ENCODE results near the gene MAP3K9. TPM values are rescaled to one million over a fixed set of nuclear protein-coding genes. Genes with fewer than 3 reads are reported as not detected.

The MAP3K9 gene
- total RNA-seq, 1 donor from 2014 or later: 13.0 TPM

- Histone ChIP-seq H3K4me1 (ENCODE audit: insufficient read depth, low read length) (no peaks in the 10 kb centered on the region), H3K4me2 (ENCODE audit: low read length) (no peak overlapping the region), H4K20me1 (ENCODE audit: insufficient read depth, low read length) (no peaks in the 10 kb centered on the region), H3K27ac (ENCODE audit: low read depth, low read length) (no peak overlapping the region), H3K27me3 (ENCODE audit: insufficient read depth, low read length) (no peaks in the 10 kb centered on the region), H3K79me2 (ENCODE audit: insufficient read depth, low read length) (no peaks in the 10 kb centered on the region), H3K9me3 (ENCODE audit: insufficient read depth, low read depth, low read length) (no peaks in the 10 kb centered on the region), H3K9ac (ENCODE audit: low read length) (no peak overlapping the region), H3K36me3 (ENCODE audit: insufficient read depth, low read length) (no peaks in the 10 kb centered on the region), H2AFZ (ENCODE audit: low read depth, low read length) (no peak overlapping the region), H3K4me3 (ENCODE audit: insufficient read depth, low read depth, low read length) (no peak overlapping the region)
- Mint-ChIP-seq H3K27me3 (ENCODE audit: low read depth, unreplicated experiment) (no peaks in the 10 kb centered on the region), H3K36me3 (ENCODE audit: low read depth, unreplicated experiment) (peaks cover 28% of the 10 kb centered on the region), H3K4me1 (ENCODE audit: low read depth, unreplicated experiment) (no peaks in the 10 kb centered on the region), H3K9me3 (ENCODE audit: unreplicated experiment) (peaks cover 3% of the 10 kb centered on the region), H3K4me3 (ENCODE audit: unreplicated experiment) (no peak overlapping the region), H3K27ac (ENCODE audit: unreplicated experiment) (no peak overlapping the region)
- FAIRE-seq (no peak), DNase-seq (ENCODE audit: low read depth) (no peak)
- TF ChIP-seq CTCF (IDR thresholded peaks at IDR 0.05; ENCODE audit: insufficient read depth, low read depth, low read length) (no peak), EZH2 (IDR thresholded peaks at IDR 0.05; ENCODE audit: insufficient read depth, low read length) (no peak)
These were observed 17.3 kb downstream of the MAP3K9 start for GRCh38 chr14:70791971-70792370.

- H3K27ac Mint-ChIP-seq (ENCODE audit: unreplicated experiment): no peak overlapping the region
- no peak overlapping the region for H2AFZ ChIP-seq (ENCODE audit: low read depth, low read length)
- no peaks in the 10 kb centered on the region for H3K9me3 ChIP-seq (ENCODE audit: insufficient read depth, low read depth, low read length)
- H3K4me1 Mint-ChIP-seq (ENCODE audit: low read depth, unreplicated experiment): no peaks in the 10 kb centered on the region
- H3K4me3 Mint-ChIP-seq (ENCODE audit: unreplicated experiment): no peak overlapping the region
- H4K20me1 ChIP-seq (ENCODE audit: insufficient read depth, low read length): no peaks in the 10 kb centered on the region
- FAIRE-seq (no peak), DNase-seq (ENCODE audit: low read depth) (no peak)
- no peaks in the 10 kb centered on the region for H3K36me3 ChIP-seq (ENCODE audit: insufficient read depth, low read length)
- H3K4me3 ChIP-seq (ENCODE audit: insufficient read depth, low read depth, low read length): no peak overlapping the region
- no peaks in the 10 kb centered on the region for H3K27me3 ChIP-seq (ENCODE audit: insufficient read depth, low read length)
- no peak overlapping the region for H3K4me2 ChIP-seq (ENCODE audit: low read length)
- TF ChIP-seq CTCF (IDR thresholded peaks at IDR 0.05; ENCODE audit: insufficient read depth, low read depth, low read length) (no peak), EZH2 (IDR thresholded peaks at IDR 0.05; ENCODE audit: insufficient read depth, low read length) (no peak)
- H3K79me2 ChIP-seq (ENCODE audit: insufficient read depth, low read length): no peaks in the 10 kb centered on the region
- no peak overlapping the region for H3K9ac ChIP-seq (ENCODE audit: low read length)
- no peak overlapping the region for H3K27ac ChIP-seq (ENCODE audit: low read depth, low read length)
- H3K27me3 Mint-ChIP-seq (ENCODE audit: low read depth, unreplicated experiment): no peaks in the 10 kb centered on the region
- peaks cover 25% of the 10 kb centered on the region for H3K36me3 Mint-ChIP-seq (ENCODE audit: low read depth, unreplicated experiment)
- no peaks in the 10 kb centered on the region for H3K4me1 ChIP-seq (ENCODE audit: insufficient read depth, low read length)
- H3K9me3 Mint-ChIP-seq (ENCODE audit: unreplicated experiment): peaks cover 3% of the 10 kb centered on the region
These were observed 19.4 kb downstream of the MAP3K9 start for GRCh38 chr14:70789961-70790360.

- Mint-ChIP-seq H3K4me1 (ENCODE audit: low read depth, unreplicated experiment) (no peaks in the 10 kb centered on the region), H3K36me3 (ENCODE audit: low read depth, unreplicated experiment) (peaks cover 25% of the 10 kb centered on the region), H3K27me3 (ENCODE audit: low read depth, unreplicated experiment) (no peaks in the 10 kb centered on the region), H3K9me3 (ENCODE audit: unreplicated experiment) (peaks cover 3% of the 10 kb centered on the region), H3K4me3 (ENCODE audit: unreplicated experiment) (no peak overlapping the region), H3K27ac (ENCODE audit: unreplicated experiment) (no peak overlapping the region)
- H2AFZ ChIP-seq (ENCODE audit: low read depth, low read length): no peak overlapping the region
- no peaks in the 10 kb centered on the region for H4K20me1 ChIP-seq (ENCODE audit: insufficient read depth, low read length)
- H3K4me3 ChIP-seq (ENCODE audit: insufficient read depth, low read depth, low read length): no peak overlapping the region
- FAIRE-seq (no peak), DNase-seq (ENCODE audit: low read depth) (peak; percentile 61)
- no peaks in the 10 kb centered on the region for H3K4me1 ChIP-seq (ENCODE audit: insufficient read depth, low read length)
- no peaks in the 10 kb centered on the region for H3K9me3 ChIP-seq (ENCODE audit: insufficient read depth, low read depth, low read length)
- TF ChIP-seq EZH2 (IDR thresholded peaks at IDR 0.05; ENCODE audit: insufficient read depth, low read length) (no peak), CTCF (IDR thresholded peaks at IDR 0.05; ENCODE audit: insufficient read depth, low read depth, low read length) (no peak)
- no peaks in the 10 kb centered on the region for H3K27me3 ChIP-seq (ENCODE audit: insufficient read depth, low read length)
- no peaks in the 10 kb centered on the region for H3K79me2 ChIP-seq (ENCODE audit: insufficient read depth, low read length)
- H3K9ac ChIP-seq (ENCODE audit: low read length): no peak overlapping the region
- H3K27ac ChIP-seq (ENCODE audit: low read depth, low read length): no peak overlapping the region
- H3K4me2 ChIP-seq (ENCODE audit: low read length): peak overlapping the region; percentile 31
- H3K36me3 ChIP-seq (ENCODE audit: insufficient read depth, low read length): no peaks in the 10 kb centered on the region
These were observed 20.0 kb downstream of the MAP3K9 start for GRCh38 chr14:70789361-70789760.
